Panc1 (cell line): Measurements from ENCODE around the gene ARSG. TPM values are rescaled to one million over a fixed set of nuclear protein-coding genes. Genes with fewer than 3 reads are reported as not detected.

Experiments
- ATAC-seq: fragments of 200-7000 bp; cut with Tn5 transposase; 2 replicates; pipeline ENCODE4 v1.9.1; 2020; ENCODE audit warnings: mild to moderate bottlenecking, moderate library complexity
- BruUV-seq: library from RNA; stranded (reverse); fragments of 400-500 nt; replicated peaks from 2 replicates; lab custom pipeline; 2021; lab: Mats Ljungman, UMichigan
- CTCF ChIA-PET: fragments of 300-600 bp; sonication (Branson Sonifier 250); formaldehyde crosslinking; loops from one replicate; lab custom pipeline; 2022; ENCODE audit warnings: antibody characterized with exemption; lab: Charles Lee
- POLR2A ChIA-PET: fragments of 300-600 bp; sonication (Branson Sonifier 250); formaldehyde crosslinking; loops from one replicate; lab custom pipeline; 2022; ENCODE audit warnings: antibody characterized with exemption; lab: Charles Lee
- DNase-seq: peaks from one replicate; pipeline ENCODE4 v3.0.0-alpha.2; 2010; ENCODE audit warnings: low read depth, low spot score
- H3K27ac ChIP-seq: 2 replicates; pipeline ENCODE4 v1.5.1; 2011; ENCODE audit warnings: mild to moderate bottlenecking, low read length, inconsistent platforms
- H3K27me3 ChIP-seq: fragments of 200-500 bp; sonication (Bioruptor generic); 2 replicates; pipeline ENCODE4 v1.6.0; 2014; ENCODE audit warnings: low read length, inconsistent platforms; ENCODE audit not compliant: control insufficient read depth, insufficient read depth
- H3K36me3 ChIP-seq: fragments of 200-500 bp; sonication (Bioruptor generic); 2 replicates; pipeline ENCODE4 v1.5.1; 2014; ENCODE audit warnings: inconsistent platforms, mild to moderate bottlenecking, low read length, moderate library complexity; ENCODE audit not compliant: control insufficient read depth, insufficient read depth
- H3K4me1 ChIP-seq: 2 replicates; pipeline ENCODE4 v1.5.1; 2011; ENCODE audit warnings: inconsistent platforms, mild to moderate bottlenecking, low read length, moderate library complexity; ENCODE audit not compliant: control insufficient read depth, insufficient read depth
- H3K4me3 ChIP-seq, 2 experiments: 2 replicates each; pipeline ENCODE4 v1.5.1; 2011 to 2012; ENCODE audit warnings: low read depth in 2 of 2, low read length in 2 of 2, mild to moderate bottlenecking in 2 of 2, inconsistent platforms in 1 of 2, moderate library complexity in 1 of 2
- H3K9me3 ChIP-seq: fragments of 200-500 bp; sonication (Bioruptor generic); 2 replicates; pipeline ENCODE4 v1.5.1; 2014; ENCODE audit warnings: low read depth, mild to moderate bottlenecking, inconsistent platforms, low read length, moderate library complexity; ENCODE audit not compliant: control insufficient read depth, insufficient read depth
- POLR2AphosphoS5 ChIP-seq: IDR thresholded peaks from 2 replicates; pipeline ENCODE4 v1.6.1; 2012; ENCODE audit warnings: mild to moderate bottlenecking, low read depth, low read length, moderate library complexity
- SIN3A ChIP-seq: IDR thresholded peaks from 2 replicates; pipeline ENCODE4 v1.6.1; 2012; ENCODE audit warnings: low read depth, mild to moderate bottlenecking, low read length, moderate library complexity, borderline replicate concordance; ENCODE audit not compliant: insufficient read depth
- TCF7L2 ChIP-seq: IDR thresholded peaks from 2 replicates; pipeline ENCODE4 v1.6.1; 2011; ENCODE audit warnings: mild to moderate bottlenecking, low read depth, low read length, inconsistent platforms
- in situ Hi-C: cut with HindIII; loops from 2 replicates; pipeline ENCODE4 v1.10.0; 2016; ENCODE audit warnings: low sequenced_read_pairs, low pct_unique_long_range_greater_than_20kb
- intact Hi-C: fragments of 100-400 bp; cut with micrococcal nuclease; formaldehyde crosslinking; loops from one replicate; pipeline ENCODE4 v1.10.0; 2022; ENCODE audit not compliant: unreplicated experiment
- total RNA-seq: library from RNA; stranded (reverse); gene quantifications from one replicate; pipeline ENCODE4 v1.2.1, GENCODE V29; 2021; ENCODE audit not compliant: unreplicated experiment
- TF ChIP-seq, protein P1 (sequence below): fragments of 450-650 bp; IDR thresholded peaks from 2 replicates; pipeline ENCODE4 v1.5.1; 2017; ENCODE audit warnings: mild to moderate bottlenecking
- TF ChIP-seq, protein P2 (sequence below), 2 experiments: IDR thresholded peaks; 2 replicates each; pipeline ENCODE4 v1.6.1; 2011 to 2012; ENCODE audit warnings: low read depth in 2 of 2, control low read depth in 1 of 2, low read length in 1 of 2, mild to moderate bottlenecking in 1 of 2, moderate library complexity in 1 of 2; ENCODE audit not compliant: insufficient read depth in 1 of 2

The ARSG gene
- total RNA-seq, 1 experiment from 2014 or later = 2.3 TPM

DNA sequence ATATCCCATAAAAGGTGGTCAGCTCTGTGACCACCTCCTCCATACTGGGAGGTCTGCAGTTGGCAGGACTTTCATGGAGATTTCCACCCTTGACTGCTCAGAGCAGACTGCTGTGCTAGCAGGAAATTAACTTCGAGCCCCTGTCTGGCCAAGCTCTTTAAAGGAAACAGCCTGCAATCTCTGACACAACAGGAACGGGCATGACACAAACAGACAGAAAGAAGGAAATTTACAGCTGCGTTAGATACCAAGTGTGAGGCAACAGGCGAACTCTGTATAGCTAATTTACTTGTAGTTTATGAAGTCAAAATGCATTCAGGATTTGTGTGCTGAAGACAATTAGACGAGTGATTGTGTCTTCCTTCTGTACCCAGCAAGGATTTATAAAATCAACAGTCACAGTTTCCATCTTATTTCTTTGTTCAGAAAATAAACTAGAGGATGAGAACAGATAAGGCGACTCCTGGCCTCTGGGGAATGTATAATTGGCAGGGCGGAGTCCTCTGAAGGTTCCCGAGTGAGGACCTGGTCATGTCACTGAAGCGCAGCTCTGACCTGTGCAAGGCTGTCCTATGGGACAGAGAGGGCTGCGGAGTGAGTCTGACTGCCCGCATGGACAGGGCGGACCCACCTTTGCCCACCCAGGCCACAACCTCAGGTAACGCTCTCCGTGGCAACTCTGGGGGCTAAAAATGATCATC lies 149.9 kb downstream of the ARSG start:
- intact Hi-C loops = no loop called here
- BruUV-seq = no TSS peak
- Histone ChIP-seq H3K27me3 (no peaks in the 10 kb centered on the region), H3K36me3 (no peaks in the 10 kb centered on the region), H3K9me3 (no peaks in the 10 kb centered on the region), H3K27ac (no peak overlapping the region), H3K4me3 (no peak overlapping the region), H3K4me1 (no peaks in the 10 kb centered on the region)
- in situ Hi-C loops = no loop called here
- CTCF ChIA-PET = no interaction called here
- POLR2A ChIA-PET = no interaction called here
- TF ChIP-seq TCF7L2 (no peak), POLR2AphosphoS5 (no peak), SIN3A (no peak)
- TF ChIP-seq, protein P1, sequence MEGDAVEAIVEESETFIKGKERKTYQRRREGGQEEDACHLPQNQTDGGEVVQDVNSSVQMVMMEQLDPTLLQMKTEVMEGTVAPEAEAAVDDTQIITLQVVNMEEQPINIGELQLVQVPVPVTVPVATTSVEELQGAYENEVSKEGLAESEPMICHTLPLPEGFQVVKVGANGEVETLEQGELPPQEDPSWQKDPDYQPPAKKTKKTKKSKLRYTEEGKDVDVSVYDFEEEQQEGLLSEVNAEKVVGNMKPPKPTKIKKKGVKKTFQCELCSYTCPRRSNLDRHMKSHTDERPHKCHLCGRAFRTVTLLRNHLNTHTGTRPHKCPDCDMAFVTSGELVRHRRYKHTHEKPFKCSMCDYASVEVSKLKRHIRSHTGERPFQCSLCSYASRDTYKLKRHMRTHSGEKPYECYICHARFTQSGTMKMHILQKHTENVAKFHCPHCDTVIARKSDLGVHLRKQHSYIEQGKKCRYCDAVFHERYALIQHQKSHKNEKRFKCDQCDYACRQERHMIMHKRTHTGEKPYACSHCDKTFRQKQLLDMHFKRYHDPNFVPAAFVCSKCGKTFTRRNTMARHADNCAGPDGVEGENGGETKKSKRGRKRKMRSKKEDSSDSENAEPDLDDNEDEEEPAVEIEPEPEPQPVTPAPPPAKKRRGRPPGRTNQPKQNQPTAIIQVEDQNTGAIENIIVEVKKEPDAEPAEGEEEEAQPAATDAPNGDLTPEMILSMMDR = no peak
- TF ChIP-seq, protein P2, sequence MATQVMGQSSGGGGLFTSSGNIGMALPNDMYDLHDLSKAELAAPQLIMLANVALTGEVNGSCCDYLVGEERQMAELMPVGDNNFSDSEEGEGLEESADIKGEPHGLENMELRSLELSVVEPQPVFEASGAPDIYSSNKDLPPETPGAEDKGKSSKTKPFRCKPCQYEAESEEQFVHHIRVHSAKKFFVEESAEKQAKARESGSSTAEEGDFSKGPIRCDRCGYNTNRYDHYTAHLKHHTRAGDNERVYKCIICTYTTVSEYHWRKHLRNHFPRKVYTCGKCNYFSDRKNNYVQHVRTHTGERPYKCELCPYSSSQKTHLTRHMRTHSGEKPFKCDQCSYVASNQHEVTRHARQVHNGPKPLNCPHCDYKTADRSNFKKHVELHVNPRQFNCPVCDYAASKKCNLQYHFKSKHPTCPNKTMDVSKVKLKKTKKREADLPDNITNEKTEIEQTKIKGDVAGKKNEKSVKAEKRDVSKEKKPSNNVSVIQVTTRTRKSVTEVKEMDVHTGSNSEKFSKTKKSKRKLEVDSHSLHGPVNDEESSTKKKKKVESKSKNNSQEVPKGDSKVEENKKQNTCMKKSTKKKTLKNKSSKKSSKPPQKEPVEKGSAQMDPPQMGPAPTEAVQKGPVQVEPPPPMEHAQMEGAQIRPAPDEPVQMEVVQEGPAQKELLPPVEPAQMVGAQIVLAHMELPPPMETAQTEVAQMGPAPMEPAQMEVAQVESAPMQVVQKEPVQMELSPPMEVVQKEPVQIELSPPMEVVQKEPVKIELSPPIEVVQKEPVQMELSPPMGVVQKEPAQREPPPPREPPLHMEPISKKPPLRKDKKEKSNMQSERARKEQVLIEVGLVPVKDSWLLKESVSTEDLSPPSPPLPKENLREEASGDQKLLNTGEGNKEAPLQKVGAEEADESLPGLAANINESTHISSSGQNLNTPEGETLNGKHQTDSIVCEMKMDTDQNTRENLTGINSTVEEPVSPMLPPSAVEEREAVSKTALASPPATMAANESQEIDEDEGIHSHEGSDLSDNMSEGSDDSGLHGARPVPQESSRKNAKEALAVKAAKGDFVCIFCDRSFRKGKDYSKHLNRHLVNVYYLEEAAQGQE (IDR thresholded peaks at IDR 0.05; ENCODE audit: insufficient read depth in 1 of 2, low read depth in 2 of 2, low read length in 1 of 2) = no peak
- DNase-seq = no peak
- ATAC-seq = no peak

DNA sequence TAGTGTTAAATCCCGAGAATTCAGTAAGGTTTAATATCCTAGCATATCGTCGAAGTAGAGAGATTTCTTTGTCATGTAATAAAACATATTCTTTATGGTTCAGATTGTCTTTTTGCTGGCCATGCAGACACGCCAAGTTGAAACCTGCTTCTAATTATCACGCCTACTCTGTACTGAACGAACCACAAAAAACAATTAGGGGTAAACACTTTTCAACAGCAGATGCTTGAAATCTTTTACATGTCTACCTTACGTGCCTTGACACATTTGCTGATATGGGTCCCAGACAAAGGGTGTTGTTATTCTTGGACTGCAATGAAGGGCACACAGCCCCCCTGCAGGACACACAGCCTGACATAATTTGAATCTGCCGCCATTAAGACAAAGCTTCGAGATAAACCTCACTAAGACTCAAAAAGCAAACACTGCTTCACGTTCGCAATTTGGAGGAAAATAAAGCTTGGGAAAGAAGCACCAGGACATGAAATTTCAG lies 152.7 kb downstream of the ARSG start:
- CTCF ChIA-PET = no interaction called here
- POLR2A ChIA-PET = no interaction called here
- no peak overlapping the region for H3K27ac ChIP-seq
- ATAC-seq (no peak), DNase-seq (no peak)
- intact Hi-C loops (no loop called here), in situ Hi-C loops (no loop called here)
- no TSS peak for BruUV-seq
- H3K4me1 ChIP-seq = no peaks in the 10 kb centered on the region
- no peak for TF ChIP-seq TCF7L2
- TF ChIP-seq, protein P2 (IDR thresholded peaks at IDR 0.05; ENCODE audit: insufficient read depth in 1 of 2, low read depth in 2 of 2, low read length in 1 of 2) = no peak
- TF ChIP-seq POLR2AphosphoS5 = no peak
- TF ChIP-seq SIN3A = no peak
- TF ChIP-seq, protein P1 = no peak
- no peaks in the 10 kb centered on the region for H3K27me3 ChIP-seq
- H3K4me3 ChIP-seq = no peak overlapping the region
- no peaks in the 10 kb centered on the region for H3K36me3 ChIP-seq
- H3K9me3 ChIP-seq = no peaks in the 10 kb centered on the region
